Endodermal cell (in vitro differentiated cells): ENCODE data around the gene MAML1. TPM values are rescaled to one million over a fixed set of nuclear protein-coding genes. Genes with fewer than 3 reads are reported as not detected.

Experiments used
- DNase-seq: peaks from one replicate; pipeline ENCODE4 v3.0.0-alpha.2; 2017
- H3K27ac ChIP-seq: 2 replicates; pipeline ENCODE4 v1.5.1; 2013; ENCODE audit warnings: mild to moderate bottlenecking, low read depth, low read length, moderate library complexity
- H3K27me3 ChIP-seq: 2 replicates; pipeline ENCODE4 v1.6.1; 2013; ENCODE audit warnings: mild to moderate bottlenecking, low read length, moderate library complexity; ENCODE audit not compliant: insufficient read depth, control insufficient read depth, poor library complexity, severe bottlenecking
- H3K36me3 ChIP-seq: 2 replicates; pipeline ENCODE4 v1.7.0; 2013; ENCODE audit warnings: mild to moderate bottlenecking, low read length, moderate library complexity; ENCODE audit not compliant: control insufficient read depth, insufficient read depth
- H3K4me1 ChIP-seq: one replicate; pipeline ENCODE4 v1.7.0; 2013; ENCODE audit warnings: low read length; ENCODE audit not compliant: control insufficient read depth, insufficient read depth
- H3K4me3 ChIP-seq: 2 replicates; pipeline ENCODE4 v1.5.1; 2013; ENCODE audit warnings: mild to moderate bottlenecking, low read length, moderate library complexity
- H3K9ac ChIP-seq: 2 replicates; pipeline ENCODE4 v1.6.1; 2013; ENCODE audit warnings: mild to moderate bottlenecking, low read length, moderate library complexity; ENCODE audit not compliant: poor library complexity, severe bottlenecking; ENCODE audit errors: extremely low read depth
- H3K9me3 ChIP-seq: 2 replicates; pipeline ENCODE4 v1.6.1; 2013; ENCODE audit warnings: mild to moderate bottlenecking, low read length, moderate library complexity; ENCODE audit not compliant: control insufficient read depth
- H3K27ac Mint-ChIP-seq: 2 replicates; pipeline ENCODE4 v1.8.0; 2020; ENCODE audit warnings: mixed read lengths
- H3K27me3 Mint-ChIP-seq: 2 replicates; pipeline ENCODE4 v1.8.0; 2021; ENCODE audit warnings: mild to moderate bottlenecking, mixed read lengths; ENCODE audit not compliant: insufficient read depth
- H3K36me3 Mint-ChIP-seq: 2 replicates; pipeline ENCODE4 v1.8.0; 2020; ENCODE audit warnings: low read depth, mixed read lengths
- H3K4me1 Mint-ChIP-seq: 2 replicates; pipeline ENCODE4 v1.8.0; 2020; ENCODE audit warnings: mixed read lengths
- H3K4me3 Mint-ChIP-seq: 2 replicates; pipeline ENCODE4 v1.8.0; 2020; ENCODE audit warnings: mild to moderate bottlenecking, moderate library complexity, mixed read lengths
- H3K9me3 Mint-ChIP-seq: 2 replicates; pipeline ENCODE4 v1.8.0; 2020; ENCODE audit warnings: mild to moderate bottlenecking, mixed read lengths
- CTCF ChIP-seq: fragments of 200-600 bp; sonication (generic); conservative IDR thresholded peaks from 2 replicates; pipeline ENCODE4 v1.5.0; 2021; ENCODE audit warnings: antibody characterized with exemption, mild to moderate bottlenecking
- WGBS, 2 experiments: methylation state at CpG; one replicate each; pipeline versions ENCODE4 v1.1.5 to v1.1.7; 2013; ENCODE audit warnings: missing lambda C conversion rate in 2 of 2, mixed read lengths in 1 of 2; ENCODE audit not compliant: insufficient coverage in 1 of 2, insufficient read length in 1 of 2; 5-methylcytosine and 5-hydroxymethylcytosine counted together
- total RNA-seq, 2 donors: library from RNA; stranded (reverse); fragmentation: NEBNext Ultra II Directional in 1 of 2; extraction: Animal tissue kit (Norgen Biotek cat#: 25700) in 1 of 2; gene quantifications; 2 replicates in 1 of 2; 3 replicates in 1 of 2; pipeline ENCODE4 v1.2.1, GENCODE V29; 2021

Gene MAML1
- total RNA-seq, 2 donors from 2014 or later: 38.9 to 41.4 TPM

GRCh38 chr5:179800696-179801201 is 68.1 kb downstream of the MAML1 start:
- H3K4me1 ChIP-seq: no peaks in the 10 kb centered on the region
- no peak overlapping the region for H3K27ac ChIP-seq
- Mint-ChIP-seq H3K36me3 (peaks cover 27% of the 10 kb centered on the region), H3K27me3 (no peaks in the 10 kb centered on the region), H3K9me3 (no peaks in the 10 kb centered on the region), H3K4me1 (peaks cover 16% of the 10 kb centered on the region), H3K27ac (no peak overlapping the region), H3K4me3 (no peak overlapping the region)
- H3K36me3 ChIP-seq: peaks cover 47% of the 10 kb centered on the region
- no peak overlapping the region for H3K4me3 ChIP-seq
- no peaks in the 10 kb centered on the region for H3K27me3 ChIP-seq
- no peak for DNase-seq
- no peaks in the 10 kb centered on the region for H3K9me3 ChIP-seq
- TF ChIP-seq CTCF: no peak
- H3K9ac ChIP-seq: no peak overlapping the region
- WGBS, 2 experiments: 88 to 96% methylated on average over 11 to 12 of the region's 12 CpGs

GRCh38 chr5:179801304-179802206 is 68.9 kb downstream of the MAML1 start:
- Mint-ChIP-seq H3K4me1 (peaks cover 16% of the 10 kb centered on the region), H3K27me3 (no peaks in the 10 kb centered on the region), H3K9me3 (no peaks in the 10 kb centered on the region), H3K36me3 (peaks cover 27% of the 10 kb centered on the region), H3K4me3 (no peak overlapping the region), H3K27ac (no peak overlapping the region)
- peak; percentile 93 for DNase-seq
- Histone ChIP-seq H3K36me3 (peaks cover 47% of the 10 kb centered on the region), H3K27ac (no peak overlapping the region), H3K27me3 (no peaks in the 10 kb centered on the region), H3K4me3 (no peak overlapping the region), H3K9me3 (no peaks in the 10 kb centered on the region), H3K4me1 (no peaks in the 10 kb centered on the region), H3K9ac (no peak overlapping the region)
- peak; percentile 88 for TF ChIP-seq CTCF
- WGBS, 2 experiments: 82% methylated on average over 40 to 67 of the region's 67 CpGs

GRCh38 chr5:179802207-179802883 is 69.7 kb downstream of the MAML1 start:
- no peak overlapping the region for H3K4me3 ChIP-seq
- no peaks in the 10 kb centered on the region for H3K4me1 ChIP-seq
- peaks cover 20% of the 10 kb centered on the region for H3K36me3 Mint-ChIP-seq
- WGBS, 2 experiments: 94 to 96% methylated on average over 11 to 19 of the region's 19 CpGs
- peak; percentile 8 for TF ChIP-seq CTCF
- H3K4me1 Mint-ChIP-seq: peaks cover 13% of the 10 kb centered on the region
- no peak overlapping the region for H3K4me3 Mint-ChIP-seq
- no peak overlapping the region for H3K27ac ChIP-seq
- DNase-seq: peak; percentile 39
- peaks cover 41% of the 10 kb centered on the region for H3K36me3 ChIP-seq
- H3K9ac ChIP-seq: no peak overlapping the region
- no peak overlapping the region for H3K27ac Mint-ChIP-seq
- H3K27me3 ChIP-seq: no peaks in the 10 kb centered on the region
- H3K27me3 Mint-ChIP-seq: no peaks in the 10 kb centered on the region
- H3K9me3 ChIP-seq: no peaks in the 10 kb centered on the region
- H3K9me3 Mint-ChIP-seq: no peaks in the 10 kb centered on the region
